Measurements from ENCODE around the gene TLCD5. TPM values are rescaled to one million over a fixed set of nuclear protein-coding genes. Genes with fewer than 3 reads are reported as not detected.

The TLCD5 gene
- polyA plus RNA-seq, 1 donor (not counting 4 experiments of a cell fraction or from before 2014, with no cell fraction given), result 4.0 TPM

DNA sequence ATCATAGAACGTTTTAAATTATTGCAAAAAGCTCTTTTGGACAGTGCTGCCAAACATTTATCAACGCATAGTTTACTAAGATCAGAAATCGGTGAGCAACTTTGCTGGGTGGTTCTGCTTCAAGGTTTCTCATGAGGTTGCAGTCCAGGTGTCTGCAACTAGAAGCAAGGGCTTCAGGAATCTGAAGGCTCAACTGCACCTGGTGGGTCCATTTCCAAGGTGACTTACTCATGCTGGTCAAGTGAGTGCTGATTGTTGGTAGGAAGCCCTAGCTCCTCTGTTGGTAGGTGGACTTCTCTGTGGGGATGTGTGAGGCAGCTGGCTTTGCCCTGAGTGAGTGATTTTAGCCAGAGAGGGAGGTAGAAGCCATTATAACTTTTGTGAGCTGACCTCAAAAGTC, 33.6 kb downstream of the TLCD5 start:
- Histone ChIP-seq H3K9ac (ENCODE audit: control insufficient read depth, extremely low read depth, insufficient read depth, low read length) (no peak overlapping the region), H3K36me3 (ENCODE audit: control insufficient read depth in 2 of 2, extremely low read depth in 1 of 2, insufficient read depth in 2 of 2, low read length in 2 of 2) (no peaks in the 10 kb centered on the region), H3K9me3 (ENCODE audit: control insufficient read depth, low read depth, low read length) (no peaks in the 10 kb centered on the region), H3K79me2 (ENCODE audit: control insufficient read depth, insufficient read depth, low read length) (peaks cover 44% of the 10 kb centered on the region), H2AFZ (ENCODE audit: control insufficient read depth, low read length) (no peak overlapping the region), H3K4me3 (ENCODE audit: control insufficient read depth in 2 of 3, extremely low read depth in 1 of 3, insufficient read depth in 2 of 3, low read depth in 1 of 3, low read length in 3 of 3) (no peak overlapping the region), H4K20me1 (ENCODE audit: control insufficient read depth, extremely low read depth, insufficient read depth, low read length) (peaks cover 11% of the 10 kb centered on the region), H3K27ac (ENCODE audit: control insufficient read depth, insufficient read depth, low read length) (no peak overlapping the region), H3K9me1 (ENCODE audit: control insufficient read depth, extremely low read depth, insufficient read depth, low read length) (peaks cover 3% of the 10 kb centered on the region), H3K4me2 (ENCODE audit: control insufficient read depth, extremely low read depth, insufficient read depth, low read depth, low read length) (no peak overlapping the region), H3K27me3 (ENCODE audit: control insufficient read depth, extremely low read depth, insufficient read depth, low read length) (no peaks in the 10 kb centered on the region), H3K4me1 (ENCODE audit: control insufficient read depth, extremely low read depth, insufficient read depth, low read length) (peaks cover 11% of the 10 kb centered on the region)
- dilution Hi-C loops (cut with MboI; ENCODE audit: extremely low pct_ligation_motif_present, low sequenced_read_pairs), result no loop called here
- no peak for DNase-seq (ENCODE audit: low read depth, low spot score)
- TF ChIP-seq EZH2 (IDR thresholded peaks at IDR 0.05; ENCODE audit: low read length), result no peak
- TF ChIP-seq, protein P1, sequence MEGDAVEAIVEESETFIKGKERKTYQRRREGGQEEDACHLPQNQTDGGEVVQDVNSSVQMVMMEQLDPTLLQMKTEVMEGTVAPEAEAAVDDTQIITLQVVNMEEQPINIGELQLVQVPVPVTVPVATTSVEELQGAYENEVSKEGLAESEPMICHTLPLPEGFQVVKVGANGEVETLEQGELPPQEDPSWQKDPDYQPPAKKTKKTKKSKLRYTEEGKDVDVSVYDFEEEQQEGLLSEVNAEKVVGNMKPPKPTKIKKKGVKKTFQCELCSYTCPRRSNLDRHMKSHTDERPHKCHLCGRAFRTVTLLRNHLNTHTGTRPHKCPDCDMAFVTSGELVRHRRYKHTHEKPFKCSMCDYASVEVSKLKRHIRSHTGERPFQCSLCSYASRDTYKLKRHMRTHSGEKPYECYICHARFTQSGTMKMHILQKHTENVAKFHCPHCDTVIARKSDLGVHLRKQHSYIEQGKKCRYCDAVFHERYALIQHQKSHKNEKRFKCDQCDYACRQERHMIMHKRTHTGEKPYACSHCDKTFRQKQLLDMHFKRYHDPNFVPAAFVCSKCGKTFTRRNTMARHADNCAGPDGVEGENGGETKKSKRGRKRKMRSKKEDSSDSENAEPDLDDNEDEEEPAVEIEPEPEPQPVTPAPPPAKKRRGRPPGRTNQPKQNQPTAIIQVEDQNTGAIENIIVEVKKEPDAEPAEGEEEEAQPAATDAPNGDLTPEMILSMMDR (optimal IDR thresholded peaks at IDR 0.05 in 1 of 3, IDR thresholded peaks at IDR 0.05 in 1 of 3, conservative IDR thresholded peaks at IDR 0.05 in 1 of 3; ENCODE audit: extremely low read depth in 1 of 3, insufficient read depth in 2 of 3, low read length in 3 of 3), result no peak
- FAIRE-seq, result no peak

DNA sequence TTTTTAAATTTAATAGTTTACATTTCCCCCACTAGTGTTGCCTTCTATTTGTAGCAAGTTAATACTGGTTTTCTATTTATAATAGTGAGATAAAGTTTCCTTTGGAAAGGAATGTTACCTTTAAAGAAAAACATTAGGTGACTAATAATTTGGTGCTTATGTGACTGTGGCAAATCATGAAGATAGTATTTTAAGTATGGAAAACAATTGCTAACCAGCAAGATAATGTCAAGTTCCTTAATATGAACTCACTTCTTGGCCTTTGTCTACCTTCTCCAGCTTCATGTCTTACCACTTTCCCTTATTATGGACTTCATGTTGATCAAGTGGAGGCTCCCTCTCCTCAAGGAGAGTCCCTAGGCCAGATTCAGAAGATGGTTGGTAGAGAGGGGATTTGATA, 38.3 kb downstream of the TLCD5 start:
- Histone ChIP-seq H3K9ac (ENCODE audit: control insufficient read depth, extremely low read depth, insufficient read depth, low read length) (no peak overlapping the region), H4K20me1 (ENCODE audit: control insufficient read depth, extremely low read depth, insufficient read depth, low read length) (peaks cover 11% of the 10 kb centered on the region), H3K4me1 (ENCODE audit: control insufficient read depth, extremely low read depth, insufficient read depth, low read length) (peaks cover 5% of the 10 kb centered on the region), H3K9me3 (ENCODE audit: control insufficient read depth, low read depth, low read length) (no peaks in the 10 kb centered on the region), H3K27ac (ENCODE audit: control insufficient read depth, insufficient read depth, low read length) (no peak overlapping the region), H3K79me2 (ENCODE audit: control insufficient read depth, insufficient read depth, low read length) (peaks cover 48% of the 10 kb centered on the region), H3K4me2 (ENCODE audit: control insufficient read depth, extremely low read depth, insufficient read depth, low read depth, low read length) (no peak overlapping the region), H3K4me3 (ENCODE audit: control insufficient read depth in 2 of 3, extremely low read depth in 1 of 3, insufficient read depth in 2 of 3, low read depth in 1 of 3, low read length in 3 of 3) (no peak overlapping the region), H3K9me1 (ENCODE audit: control insufficient read depth, extremely low read depth, insufficient read depth, low read length) (no peaks in the 10 kb centered on the region), H3K36me3 (ENCODE audit: control insufficient read depth in 2 of 2, extremely low read depth in 1 of 2, insufficient read depth in 2 of 2, low read length in 2 of 2) (no peaks in the 10 kb centered on the region), H3K27me3 (ENCODE audit: control insufficient read depth, extremely low read depth, insufficient read depth, low read length) (no peaks in the 10 kb centered on the region), H2AFZ (ENCODE audit: control insufficient read depth, low read length) (no peak overlapping the region)
- TF ChIP-seq, protein P1 (optimal IDR thresholded peaks at IDR 0.05 in 1 of 3, IDR thresholded peaks at IDR 0.05 in 1 of 3, conservative IDR thresholded peaks at IDR 0.05 in 1 of 3; ENCODE audit: extremely low read depth in 1 of 3, insufficient read depth in 2 of 3, low read length in 3 of 3), result no peak
- no peak for TF ChIP-seq EZH2 (IDR thresholded peaks at IDR 0.05; ENCODE audit: low read length)
- FAIRE-seq (no peak), DNase-seq (ENCODE audit: low read depth, low spot score) (no peak)
- dilution Hi-C loops (cut with MboI; ENCODE audit: extremely low pct_ligation_motif_present, low sequenced_read_pairs), result no loop called here
